Fibroblast of pulmonary artery (primary cell): ENCODE measurements around the gene PDE4D.
"Not testable (repeated sequence)": the region's sequence is repeated elsewhere in the genome, so short reads cannot be mapped to it uniquely, and the experiment has no call there.

Experiments used
- DNase-seq: peaks from one replicate; pipeline ENCODE4 v3.0.0-alpha.2; 2010; ENCODE audit warnings: low read depth
- H3K4me3 ChIP-seq: replicated peaks from 2 replicates; pipeline ENCODE4 v1.5.1; 2011; ENCODE audit warnings: low read depth, mild to moderate bottlenecking, control low read depth, low read length, moderate library complexity
- TF ChIP-seq, protein P1 (sequence below): IDR thresholded peaks from 2 replicates; pipeline ENCODE4 v1.5.1; 2011; ENCODE audit warnings: mild to moderate bottlenecking, control low read depth, low read length, inconsistent platforms; ENCODE audit errors: missing control alignments

PDE4D gene

DNA sequence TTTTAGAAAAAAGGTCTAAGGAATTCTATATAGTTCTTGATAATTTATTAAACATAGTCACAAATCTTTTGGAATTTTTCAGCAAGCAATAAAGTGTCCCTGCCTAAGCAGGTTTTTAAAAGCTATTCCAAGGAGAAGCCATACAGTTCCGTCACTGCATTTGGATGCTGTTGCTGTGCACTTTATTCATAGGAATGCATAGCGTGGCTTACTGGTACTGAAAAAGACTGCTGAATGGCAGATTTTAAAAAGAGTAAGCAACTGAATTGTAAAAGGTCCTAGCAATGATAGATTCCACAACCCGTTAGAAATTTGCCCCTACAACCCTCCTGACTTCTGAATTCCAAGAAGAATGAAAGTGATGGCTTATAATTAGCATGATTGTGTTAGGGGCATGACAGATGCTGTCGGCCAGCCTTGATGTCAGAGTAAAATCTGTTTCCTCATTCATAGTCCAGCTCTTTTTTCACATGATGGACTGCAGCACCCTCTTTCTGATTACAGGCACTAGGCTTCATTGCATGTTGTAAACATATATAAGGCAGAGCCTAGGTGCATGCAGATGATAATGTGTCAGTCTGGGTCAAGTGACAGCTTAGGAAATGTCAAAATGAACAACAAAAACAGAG lies 227.0 kb downstream of the PDE4D start:
- DNase-seq = no peak
- no peak overlapping the region for H3K4me3 ChIP-seq
- TF ChIP-seq, protein P1, sequence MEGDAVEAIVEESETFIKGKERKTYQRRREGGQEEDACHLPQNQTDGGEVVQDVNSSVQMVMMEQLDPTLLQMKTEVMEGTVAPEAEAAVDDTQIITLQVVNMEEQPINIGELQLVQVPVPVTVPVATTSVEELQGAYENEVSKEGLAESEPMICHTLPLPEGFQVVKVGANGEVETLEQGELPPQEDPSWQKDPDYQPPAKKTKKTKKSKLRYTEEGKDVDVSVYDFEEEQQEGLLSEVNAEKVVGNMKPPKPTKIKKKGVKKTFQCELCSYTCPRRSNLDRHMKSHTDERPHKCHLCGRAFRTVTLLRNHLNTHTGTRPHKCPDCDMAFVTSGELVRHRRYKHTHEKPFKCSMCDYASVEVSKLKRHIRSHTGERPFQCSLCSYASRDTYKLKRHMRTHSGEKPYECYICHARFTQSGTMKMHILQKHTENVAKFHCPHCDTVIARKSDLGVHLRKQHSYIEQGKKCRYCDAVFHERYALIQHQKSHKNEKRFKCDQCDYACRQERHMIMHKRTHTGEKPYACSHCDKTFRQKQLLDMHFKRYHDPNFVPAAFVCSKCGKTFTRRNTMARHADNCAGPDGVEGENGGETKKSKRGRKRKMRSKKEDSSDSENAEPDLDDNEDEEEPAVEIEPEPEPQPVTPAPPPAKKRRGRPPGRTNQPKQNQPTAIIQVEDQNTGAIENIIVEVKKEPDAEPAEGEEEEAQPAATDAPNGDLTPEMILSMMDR = no peak

GRCh38 chr5:59665832-59666203 lies 227.7 kb downstream of the PDE4D start:
- not testable (repeated sequence) for DNase-seq, H3K4me3 ChIP-seq

DNA sequence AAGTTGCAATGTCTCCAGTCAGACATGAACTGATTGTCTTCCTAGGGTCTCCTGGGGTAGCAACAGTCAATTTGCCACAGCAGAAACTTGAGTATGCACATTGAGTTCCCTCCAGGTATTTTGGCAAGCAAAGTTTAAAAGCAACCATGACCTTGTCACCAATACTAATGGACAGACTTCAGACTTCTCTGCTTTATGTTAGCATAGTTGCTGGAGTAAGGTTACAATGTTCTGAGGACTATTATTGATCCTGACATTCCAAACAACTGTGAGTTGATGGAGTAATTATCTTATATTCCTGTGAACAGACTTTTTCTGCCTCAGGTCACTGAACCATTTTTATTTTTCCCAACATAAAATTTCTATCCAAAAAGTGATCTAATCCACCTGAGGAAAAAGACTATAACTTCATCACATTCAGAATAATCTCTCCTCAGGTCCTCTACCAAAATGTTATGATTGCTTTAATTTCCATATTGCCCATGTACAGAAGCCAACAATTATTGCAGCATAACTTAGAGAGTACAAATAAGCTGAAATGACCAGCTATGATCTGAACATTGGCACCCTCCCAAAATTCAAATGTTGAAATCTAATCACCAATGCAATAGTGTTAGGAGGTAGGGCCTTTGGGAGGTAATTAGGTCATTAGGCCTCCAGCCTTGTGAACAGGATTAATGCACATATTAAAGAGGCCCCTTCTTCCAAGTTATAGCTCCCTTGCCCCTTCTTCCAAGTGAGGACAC lies 228.3 kb downstream of the PDE4D start:
- no peak overlapping the region for H3K4me3 ChIP-seq
- DNase-seq = peak; percentile 39
- TF ChIP-seq, protein P1 = no peak

- peak; percentile 43 for DNase-seq
- H3K4me3 ChIP-seq = no peak overlapping the region
- TF ChIP-seq, protein P1 = no peak
Observed at GRCh38 chr5:59661954-59662615, 231.4 kb downstream of the PDE4D start.

- TF ChIP-seq, protein P1 = no peak
- no peak for DNase-seq
- H3K4me3 ChIP-seq = no peak overlapping the region
Observed at GRCh38 chr5:59661311-59661710, 232.2 kb downstream of the PDE4D start.

DNA sequence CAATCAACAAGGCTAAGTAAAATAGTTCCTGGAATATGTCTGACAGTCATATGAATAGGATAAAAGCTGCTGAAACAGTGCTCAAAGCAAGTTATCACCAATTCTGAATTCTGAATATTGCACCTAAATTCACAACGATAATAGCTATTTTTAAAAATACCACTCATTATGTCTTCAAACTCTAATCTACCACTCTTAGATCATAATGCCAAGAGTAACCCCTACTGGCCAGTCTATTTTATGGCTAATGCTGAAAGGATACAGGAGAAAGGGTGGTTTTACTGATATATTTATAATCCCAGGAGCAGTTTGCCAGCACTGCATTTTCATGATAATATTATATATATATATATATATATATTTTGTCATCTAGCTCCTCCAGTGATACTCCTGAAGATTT lies 232.8 kb downstream of the PDE4D start:
- TF ChIP-seq, protein P1 = peak; percentile 55
- H3K4me3 ChIP-seq = no peak overlapping the region
- DNase-seq = peak; percentile 60

DNA sequence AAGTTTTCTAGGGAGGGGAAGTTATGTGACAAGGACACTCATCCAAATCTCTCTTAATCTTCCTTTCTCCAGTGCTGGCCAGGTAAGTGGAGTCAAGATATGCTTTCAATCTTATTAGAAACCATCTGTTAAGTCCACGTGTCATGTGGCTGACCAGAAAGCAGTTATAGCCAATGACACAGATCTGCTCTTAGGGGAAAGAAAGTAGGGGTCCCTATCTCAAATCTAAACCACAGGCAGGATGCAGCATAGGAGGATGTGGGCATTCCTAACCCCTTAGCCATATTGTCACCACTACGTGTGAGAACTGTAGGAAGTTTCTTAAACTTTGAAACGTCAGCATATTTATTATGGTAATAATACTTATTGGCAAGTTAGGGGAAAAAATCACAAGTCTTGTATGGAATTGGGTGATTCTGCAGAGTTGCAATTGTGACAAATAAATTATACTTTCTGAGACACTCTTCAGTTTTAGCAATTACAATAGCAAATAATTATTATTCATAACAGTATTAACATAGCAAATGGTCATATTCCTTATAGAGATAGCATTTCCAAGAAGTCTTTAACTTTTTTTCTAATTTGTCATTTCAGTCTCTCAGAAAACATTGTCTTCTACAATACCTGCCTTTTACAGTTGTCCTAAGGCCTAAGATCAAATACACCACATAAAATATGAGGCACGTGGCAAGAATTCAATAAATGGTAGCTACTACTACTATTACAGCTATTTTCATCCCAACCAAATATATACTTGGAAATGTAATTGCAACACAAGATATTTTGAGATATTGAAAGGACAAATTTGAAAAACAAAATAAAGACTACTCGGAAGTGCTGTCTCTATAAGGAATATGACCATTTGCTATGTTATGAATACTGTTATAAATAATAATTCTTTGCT lies 236.9 kb downstream of the PDE4D start:
- TF ChIP-seq, protein P1 = no peak
- H3K4me3 ChIP-seq = no peak overlapping the region
- peak; percentile 16 for DNase-seq
